ENCODE data around the gene WFS1. TPM values are rescaled to one million over a fixed set of nuclear protein-coding genes. Genes with fewer than 3 reads are reported as not detected.

The WFS1 gene
- total and polyA plus RNA-seq, 2 of the 4 experiments (the other 2 are of a cell fraction) = 9.7 to 42.4 TPM

DNA sequence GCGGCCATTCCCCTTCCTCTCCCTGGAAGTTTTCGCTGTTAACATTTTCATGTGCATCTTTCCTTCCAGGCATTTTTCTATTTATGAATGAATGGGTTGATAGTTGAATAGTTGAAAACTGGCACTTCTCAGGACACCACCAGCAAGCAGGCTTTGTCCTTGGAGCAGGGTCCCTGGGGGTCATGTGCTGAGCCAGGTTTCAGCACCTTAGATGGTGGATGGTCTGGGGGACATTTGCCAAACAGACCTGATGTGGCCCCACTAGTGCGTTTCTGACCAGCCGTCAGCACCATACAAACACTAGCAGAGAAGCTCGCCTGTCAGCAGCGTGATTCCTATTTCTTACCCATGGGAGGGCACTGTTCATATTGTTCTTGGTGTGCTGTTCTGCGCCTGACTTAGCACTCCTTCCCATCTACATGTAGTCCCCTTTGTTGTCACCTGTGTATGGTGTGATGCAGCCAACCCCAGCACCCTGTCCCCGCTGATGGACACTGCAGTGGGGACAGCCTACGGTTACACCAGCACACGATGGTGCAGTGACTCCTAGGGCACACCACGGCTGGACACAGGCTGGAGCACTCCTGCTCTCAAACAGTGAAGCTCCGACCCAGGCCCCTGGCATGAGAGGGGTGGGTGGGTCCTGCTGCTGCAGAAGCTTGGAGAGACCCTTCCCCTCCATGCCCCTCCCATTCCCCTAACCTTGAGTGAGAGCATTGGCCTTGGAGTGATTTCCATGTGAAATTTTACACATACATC, 27.2 kb upstream of the WFS1 start:
- intact Hi-C loops (cut with micrococcal nuclease) = no loop called here
- Histone ChIP-seq H4K91ac (ENCODE audit: insufficient read depth, low read depth, low read length) (no peak overlapping the region), H2AK9ac (replicated peaks; ENCODE audit: low read depth, low read length, poor library complexity) (no peak overlapping the region), H3K18ac (ENCODE audit: low read depth, low read length) (no peak overlapping the region), H3K9ac (ENCODE audit: low read depth, low read length) (no peak overlapping the region), H2BK5ac (ENCODE audit: low read depth, low read length, poor library complexity, severe bottlenecking) (no peak overlapping the region), H4K8ac (ENCODE audit: low read depth in 2 of 2, low read length in 2 of 2) (no peak overlapping the region), H2AFZ (replicated peaks; ENCODE audit: low read length, poor library complexity) (no peak overlapping the region), H3K79me1 (ENCODE audit: low read depth in 1 of 2, low read length in 2 of 2) (no peaks in the 10 kb centered on the region), H2AK5ac (ENCODE audit: low read depth, low read length) (no peak overlapping the region), H4K20me1 (ENCODE audit: insufficient read depth, low read length) (no peaks in the 10 kb centered on the region), H3K4me2 (ENCODE audit: low read depth, low read length) (no peak overlapping the region), H2BK15ac (ENCODE audit: low read depth, low read length) (no peak overlapping the region), H4K5ac (ENCODE audit: low read depth, low read length) (no peak overlapping the region), H3K27me3 (ENCODE audit: control insufficient read depth, insufficient read depth, low read length) (peaks cover 7% of the 10 kb centered on the region), H3K4ac (ENCODE audit: low read depth, low read length) (no peak overlapping the region), H2BK120ac (ENCODE audit: low read depth, low read length) (no peak overlapping the region), H3K36me3 (ENCODE audit: control insufficient read depth, insufficient read depth, low read length) (no peaks in the 10 kb centered on the region), H3K9me3 (ENCODE audit: control insufficient read depth, insufficient read depth, low read length) (peaks cover 7% of the 10 kb centered on the region), H3K23ac (ENCODE audit: low read depth, low read length) (no peak overlapping the region), H2BK20ac (ENCODE audit: low read depth, low read length) (no peak overlapping the region), H3K56ac (ENCODE audit: extremely low read depth, insufficient read depth, low read length) (no peak overlapping the region), H3K9me1 (ENCODE audit: insufficient read depth, low read length) (no peaks in the 10 kb centered on the region), H3K27ac (ENCODE audit: insufficient read depth, low read length) (no peak overlapping the region), H3K4me3 (ENCODE audit: insufficient read depth, low read depth, low read length) (no peak overlapping the region), H3K14ac (replicated peaks; ENCODE audit: low read depth, low read length) (no peak overlapping the region), H3K4me1 (ENCODE audit: control insufficient read depth, insufficient read depth, low read length) (no peaks in the 10 kb centered on the region)
- no peak for TF ChIP-seq MAZ (IDR thresholded peaks at IDR 0.05; ENCODE audit: borderline replicate concordance, low read depth, low read length)
- no peak for TF ChIP-seq FOS (IDR thresholded peaks at IDR 0.05; ENCODE audit: low read depth, low read length)
- no peak for TF ChIP-seq RCOR1 (IDR thresholded peaks at IDR 0.05; ENCODE audit: insufficient replicate concordance, low read length)
- TF ChIP-seq SMC3 (IDR thresholded peaks at IDR 0.05; ENCODE audit: low read depth, low read length) = no peak
- TF ChIP-seq, protein P1, sequence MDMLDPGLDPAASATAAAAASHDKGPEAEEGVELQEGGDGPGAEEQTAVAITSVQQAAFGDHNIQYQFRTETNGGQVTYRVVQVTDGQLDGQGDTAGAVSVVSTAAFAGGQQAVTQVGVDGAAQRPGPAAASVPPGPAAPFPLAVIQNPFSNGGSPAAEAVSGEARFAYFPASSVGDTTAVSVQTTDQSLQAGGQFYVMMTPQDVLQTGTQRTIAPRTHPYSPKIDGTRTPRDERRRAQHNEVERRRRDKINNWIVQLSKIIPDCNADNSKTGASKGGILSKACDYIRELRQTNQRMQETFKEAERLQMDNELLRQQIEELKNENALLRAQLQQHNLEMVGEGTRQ (IDR thresholded peaks at IDR 0.05; ENCODE audit: low read depth, low read length) = no peak
- TF ChIP-seq, protein P2, sequence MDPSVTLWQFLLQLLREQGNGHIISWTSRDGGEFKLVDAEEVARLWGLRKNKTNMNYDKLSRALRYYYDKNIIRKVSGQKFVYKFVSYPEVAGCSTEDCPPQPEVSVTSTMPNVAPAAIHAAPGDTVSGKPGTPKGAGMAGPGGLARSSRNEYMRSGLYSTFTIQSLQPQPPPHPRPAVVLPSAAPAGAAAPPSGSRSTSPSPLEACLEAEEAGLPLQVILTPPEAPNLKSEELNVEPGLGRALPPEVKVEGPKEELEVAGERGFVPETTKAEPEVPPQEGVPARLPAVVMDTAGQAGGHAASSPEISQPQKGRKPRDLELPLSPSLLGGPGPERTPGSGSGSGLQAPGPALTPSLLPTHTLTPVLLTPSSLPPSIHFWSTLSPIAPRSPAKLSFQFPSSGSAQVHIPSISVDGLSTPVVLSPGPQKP (IDR thresholded peaks at IDR 0.05; ENCODE audit: borderline replicate concordance, low read depth, low read length) = no peak
- TF ChIP-seq NFE2L2 (IDR thresholded peaks at IDR 0.05; ENCODE audit: low read depth, low read length) = no peak
- no peak for TF ChIP-seq CEBPB (IDR thresholded peaks at IDR 0.05; ENCODE audit: low read depth, low read length)
- no peak for TF ChIP-seq RAD21 (IDR thresholded peaks at IDR 0.05; ENCODE audit: low read length)
- TF ChIP-seq MAFK (IDR thresholded peaks at IDR 0.05; ENCODE audit: low read depth, low read length) = no peak
- no peak for TF ChIP-seq POLR2A (IDR thresholded peaks at IDR 0.05; ENCODE audit: low read depth, low read length)
- no peak for TF ChIP-seq MXI1 (IDR thresholded peaks at IDR 0.05; ENCODE audit: borderline replicate concordance, low read depth, low read length)
- TF ChIP-seq RFX5 (IDR thresholded peaks at IDR 0.05; ENCODE audit: low read depth, low read length) = no peak
- BruUV-seq (replicated peaks) = no TSS peak
- ChIA-PET CTCF (no interaction called here), POLR2A (ENCODE audit: unreplicated experiment) (no interaction called here)
- ATAC-seq (ENCODE audit: low read depth) (no peak), DNase-seq (no peak)
- in situ Hi-C loops (cut with MboI; ENCODE audit: low sequenced_read_pairs) = no loop called here
- dilution Hi-C loops (cut with HindIII; ENCODE audit: low sequenced_read_pairs, unreplicated experiment) = no loop called here
- no CpG with 5 or more reads among the region's 12 CpGs for WGBS, 2 experiments (ENCODE audit: extremely low coverage in 2 of 2, insufficient read length in 1 of 2)

Data from IMR-90 (cell line).